ENCODE measurements around the gene DIP2C.
"Not testable (repeated sequence)": the region's sequence is repeated elsewhere in the genome, so short reads cannot be mapped to it uniquely, and the experiment has no call there.

The DIP2C gene

DNA sequence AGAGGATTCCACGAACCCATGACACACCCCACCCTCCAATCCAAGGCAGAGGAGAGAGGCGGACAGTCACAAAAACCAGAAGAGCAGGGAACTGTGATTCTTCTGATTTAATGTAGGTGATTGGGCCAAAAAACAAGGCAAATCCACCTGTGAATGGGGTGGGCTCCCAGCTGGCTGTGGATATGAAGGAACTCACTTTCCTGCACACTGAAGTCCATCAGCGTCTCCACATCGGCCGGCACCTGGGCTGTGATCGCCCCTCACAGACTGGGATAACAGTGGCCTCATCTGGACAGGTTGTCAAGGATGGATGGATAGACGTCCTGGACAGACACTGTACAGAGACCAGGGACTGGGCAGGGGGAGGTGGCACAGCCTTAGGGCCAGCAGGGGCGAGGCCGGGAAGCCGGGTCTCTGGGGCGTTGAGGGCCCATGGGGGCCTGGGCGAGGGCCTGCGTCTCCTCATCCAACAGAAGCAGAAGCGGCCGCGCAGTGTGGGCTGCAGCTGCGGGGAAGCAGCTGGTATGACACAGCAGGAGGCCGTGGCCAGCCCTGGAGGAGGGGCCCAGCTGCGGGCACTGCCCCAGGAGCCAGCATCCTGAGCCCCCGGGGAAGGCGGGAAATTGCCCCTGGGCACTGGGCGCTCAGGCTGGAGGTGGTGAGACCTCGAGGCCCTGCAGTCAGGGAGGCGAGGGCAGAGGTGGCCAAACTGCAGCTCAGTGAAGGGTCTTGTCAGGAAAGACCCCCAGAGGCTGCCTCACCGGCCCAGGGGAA is 54.2 kb downstream of the DIP2C start:
- in situ Hi-C loops (cut with HindIII; ENCODE audit: low pct_ligation_motif_present, low sequenced_read_pairs): no loop called here
- Histone ChIP-seq H3K4me3 (ENCODE audit: low read depth, low read length) (no peak overlapping the region), H3K27me3 (replicated peaks) (no peaks in the 10 kb centered on the region), H3K36me3 (replicated peaks) (no peaks in the 10 kb centered on the region), H3K27ac (no peak overlapping the region)
- TF ChIP-seq, protein P1, sequence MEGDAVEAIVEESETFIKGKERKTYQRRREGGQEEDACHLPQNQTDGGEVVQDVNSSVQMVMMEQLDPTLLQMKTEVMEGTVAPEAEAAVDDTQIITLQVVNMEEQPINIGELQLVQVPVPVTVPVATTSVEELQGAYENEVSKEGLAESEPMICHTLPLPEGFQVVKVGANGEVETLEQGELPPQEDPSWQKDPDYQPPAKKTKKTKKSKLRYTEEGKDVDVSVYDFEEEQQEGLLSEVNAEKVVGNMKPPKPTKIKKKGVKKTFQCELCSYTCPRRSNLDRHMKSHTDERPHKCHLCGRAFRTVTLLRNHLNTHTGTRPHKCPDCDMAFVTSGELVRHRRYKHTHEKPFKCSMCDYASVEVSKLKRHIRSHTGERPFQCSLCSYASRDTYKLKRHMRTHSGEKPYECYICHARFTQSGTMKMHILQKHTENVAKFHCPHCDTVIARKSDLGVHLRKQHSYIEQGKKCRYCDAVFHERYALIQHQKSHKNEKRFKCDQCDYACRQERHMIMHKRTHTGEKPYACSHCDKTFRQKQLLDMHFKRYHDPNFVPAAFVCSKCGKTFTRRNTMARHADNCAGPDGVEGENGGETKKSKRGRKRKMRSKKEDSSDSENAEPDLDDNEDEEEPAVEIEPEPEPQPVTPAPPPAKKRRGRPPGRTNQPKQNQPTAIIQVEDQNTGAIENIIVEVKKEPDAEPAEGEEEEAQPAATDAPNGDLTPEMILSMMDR (IDR thresholded peaks at IDR 0.05; ENCODE audit: low read depth, low read length, missing control alignments): no peak
- no peak for DNase-seq

DNA sequence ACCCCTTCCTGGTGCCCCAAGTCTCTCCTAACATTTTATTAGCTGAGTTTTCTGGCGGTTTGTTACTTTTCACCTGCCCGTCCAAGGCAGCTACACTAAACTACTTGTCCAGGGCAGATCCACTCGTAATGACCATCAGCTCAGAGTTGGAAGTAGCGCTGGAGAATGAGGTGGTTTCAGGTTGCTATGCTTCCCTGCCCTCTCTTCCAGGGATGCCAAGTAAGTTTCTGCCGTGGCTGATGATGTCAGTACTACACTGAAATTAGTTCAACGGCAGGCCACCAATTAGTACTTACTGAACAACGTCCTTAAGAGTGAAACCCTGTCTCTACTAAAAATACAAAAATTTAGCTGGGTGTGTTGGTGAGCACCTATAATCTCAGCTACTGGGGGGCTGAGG is 55.2 kb downstream of the DIP2C start:
- DNase-seq: no peak
- no peaks in the 10 kb centered on the region for H3K27me3 ChIP-seq (replicated peaks)
- in situ Hi-C loops (cut with HindIII; ENCODE audit: low pct_ligation_motif_present, low sequenced_read_pairs): no loop called here
- TF ChIP-seq, protein P1 (IDR thresholded peaks at IDR 0.05; ENCODE audit: low read depth, low read length, missing control alignments): no peak
- no peak overlapping the region for H3K27ac ChIP-seq
- no peaks in the 10 kb centered on the region for H3K36me3 ChIP-seq (replicated peaks)
- no peak overlapping the region for H3K4me3 ChIP-seq (ENCODE audit: low read depth, low read length)

DNA sequence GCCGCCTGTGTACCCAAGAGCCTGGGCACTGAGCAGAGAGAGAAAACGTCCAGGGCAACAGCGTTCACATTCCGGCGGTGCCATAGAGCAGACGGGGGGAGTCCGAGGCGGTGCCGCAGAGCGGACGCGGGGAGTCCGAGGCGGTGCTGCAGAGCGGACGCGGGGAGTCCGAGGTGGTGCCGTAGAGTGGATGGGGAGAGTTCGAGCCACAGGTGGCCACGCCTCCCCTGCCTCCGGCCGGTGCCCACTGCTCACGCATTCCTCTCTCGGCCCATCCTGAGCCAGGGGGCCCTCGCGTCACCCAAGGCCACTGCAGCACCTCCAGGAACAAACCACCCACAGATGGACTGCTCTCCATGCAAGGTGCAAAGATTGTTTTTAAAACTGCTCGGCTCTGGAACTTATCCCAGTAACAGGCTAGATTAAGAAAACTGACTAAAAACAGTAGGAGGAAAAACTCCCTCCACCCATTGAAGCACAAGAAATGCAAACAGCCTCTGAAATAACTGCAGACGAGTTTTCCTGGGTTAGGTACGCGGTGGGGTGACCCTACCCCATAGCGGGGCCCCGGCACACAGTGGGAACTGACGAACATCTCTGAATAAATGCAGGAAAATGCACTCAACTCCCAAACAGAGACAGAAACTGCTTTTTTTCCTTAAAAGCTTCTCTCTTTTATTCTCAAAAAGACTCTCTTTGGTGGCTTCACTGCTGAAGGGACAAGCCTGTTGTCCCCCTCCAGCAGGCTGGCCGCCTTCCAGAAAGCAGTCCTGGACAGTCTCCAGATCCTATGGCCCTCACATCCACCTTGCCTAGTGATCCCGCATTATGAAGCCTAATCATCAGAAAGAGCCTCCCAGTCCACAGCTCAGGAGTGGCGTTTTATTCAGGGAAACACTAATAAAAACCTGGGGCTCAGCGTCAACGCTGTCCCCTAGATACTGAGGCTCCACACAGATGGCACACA is 55.9 kb downstream of the DIP2C start:
- Histone ChIP-seq H3K27ac (no peak overlapping the region), H3K4me3 (ENCODE audit: low read depth, low read length) (no peak overlapping the region), H3K27me3 (replicated peaks) (no peaks in the 10 kb centered on the region), H3K36me3 (replicated peaks) (no peaks in the 10 kb centered on the region)
- in situ Hi-C loops (cut with HindIII; ENCODE audit: low pct_ligation_motif_present, low sequenced_read_pairs): no loop called here
- TF ChIP-seq, protein P1 (IDR thresholded peaks at IDR 0.05; ENCODE audit: low read depth, low read length, missing control alignments): no peak
- DNase-seq: no peak

DNA sequence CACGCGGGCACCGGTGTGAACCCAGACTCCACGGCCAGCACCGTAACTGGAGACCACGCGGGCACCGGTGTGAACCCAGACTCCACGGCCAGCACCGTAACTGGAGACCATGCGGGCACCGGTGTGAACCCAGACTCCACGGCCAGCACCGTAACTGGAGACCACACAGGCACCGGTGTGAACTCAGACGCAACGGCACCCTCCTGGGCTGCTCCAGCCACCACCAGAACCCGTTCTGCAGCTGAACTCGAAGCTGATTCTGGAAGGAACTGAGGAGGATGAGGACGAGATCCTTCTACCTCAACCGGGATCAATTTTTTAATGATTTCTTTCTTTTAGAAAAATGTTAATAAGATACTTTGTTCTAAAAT is 56.7 kb downstream of the DIP2C start:
- in situ Hi-C loops (cut with HindIII; ENCODE audit: low pct_ligation_motif_present, low sequenced_read_pairs); H3K27ac ChIP-seq; H3K4me3 ChIP-seq (ENCODE audit: low read depth, low read length); H3K27me3 ChIP-seq (replicated peaks); H3K36me3 ChIP-seq (replicated peaks); DNase-seq: not testable (repeated sequence)

DNA sequence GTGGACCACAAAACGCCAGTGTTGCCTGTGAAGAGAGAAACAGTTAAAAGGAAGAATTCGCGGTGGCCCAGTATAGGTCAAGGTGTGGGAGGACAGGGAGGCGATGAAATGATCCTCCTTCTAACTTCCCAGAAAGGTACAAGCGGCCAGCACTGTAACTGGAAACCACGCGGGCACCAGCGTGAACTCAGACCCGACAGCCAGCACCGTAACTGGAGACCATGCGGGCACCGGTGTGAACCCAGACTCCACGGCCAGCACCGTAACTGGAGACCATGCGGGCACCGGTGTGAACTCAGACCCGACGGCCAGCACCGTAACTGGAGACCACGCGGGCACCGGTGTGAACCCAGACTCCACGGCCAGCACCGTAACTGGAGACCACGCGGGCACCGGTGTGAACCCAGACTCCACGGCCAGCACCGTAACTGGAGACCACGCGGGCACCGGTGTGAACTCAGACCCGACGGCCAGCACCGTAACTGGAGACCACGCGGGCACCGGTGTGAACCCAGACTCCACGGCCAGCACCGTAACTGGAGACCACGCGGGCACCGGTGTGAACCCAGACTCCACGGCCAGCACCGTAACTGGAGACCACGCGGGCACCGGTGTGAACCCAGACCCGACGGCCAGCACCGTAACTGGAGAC is 57.2 kb downstream of the DIP2C start:
- DNase-seq; H3K27ac ChIP-seq; H3K27me3 ChIP-seq (replicated peaks); in situ Hi-C loops (cut with HindIII; ENCODE audit: low pct_ligation_motif_present, low sequenced_read_pairs); H3K4me3 ChIP-seq (ENCODE audit: low read depth, low read length); H3K36me3 ChIP-seq (replicated peaks): not testable (repeated sequence)

DNA sequence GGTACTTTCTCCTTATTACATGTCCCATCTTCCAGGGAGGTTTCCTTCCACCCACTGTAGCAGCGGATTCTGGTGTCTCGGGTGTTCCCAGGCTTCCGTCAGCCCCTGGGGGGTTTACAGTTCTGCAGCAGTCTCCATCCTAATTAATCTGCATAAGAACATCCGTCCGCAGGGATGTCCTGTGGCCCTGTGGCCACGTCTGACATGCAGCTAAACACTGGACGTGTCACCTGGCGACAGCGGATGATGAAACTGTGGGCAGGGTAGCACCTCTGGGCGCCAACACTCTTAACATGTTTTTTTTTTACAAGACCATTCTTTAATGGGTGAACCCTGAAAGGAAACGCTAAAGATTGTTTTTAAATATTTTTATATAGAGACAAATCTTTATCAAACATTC is 58.2 kb downstream of the DIP2C start:
- in situ Hi-C loops (cut with HindIII; ENCODE audit: low pct_ligation_motif_present, low sequenced_read_pairs): no loop called here
- TF ChIP-seq, protein P1 (IDR thresholded peaks at IDR 0.05; ENCODE audit: low read depth, low read length, missing control alignments): no peak
- H3K36me3 ChIP-seq (replicated peaks): no peaks in the 10 kb centered on the region
- no peaks in the 10 kb centered on the region for H3K27me3 ChIP-seq (replicated peaks)
- H3K27ac ChIP-seq: no peak overlapping the region
- no peak for DNase-seq
- H3K4me3 ChIP-seq (ENCODE audit: low read depth, low read length): no peak overlapping the region

All from brain microvascular endothelial cell (primary cell).